Effector CD4-positive, alpha-beta T cell (primary cell): ENCODE results near the gene CALML6.
A peak's percentile ranks its signal among the peaks of the same experiment; 100 is the strongest.
"Not testable (repeated sequence)": the region's sequence is repeated elsewhere in the genome, so short reads cannot be mapped to it uniquely, and the experiment has no call there.

Source experiments
- DNase-seq: peaks from one replicate; pipeline ENCODE4 v3.0.0-alpha.2; 2020
- total RNA-seq: gene quantifications from one replicate; lab custom pipeline; 2026; lab: John Stamatoyannopoulos, UW

The CALML6 gene, protein sequence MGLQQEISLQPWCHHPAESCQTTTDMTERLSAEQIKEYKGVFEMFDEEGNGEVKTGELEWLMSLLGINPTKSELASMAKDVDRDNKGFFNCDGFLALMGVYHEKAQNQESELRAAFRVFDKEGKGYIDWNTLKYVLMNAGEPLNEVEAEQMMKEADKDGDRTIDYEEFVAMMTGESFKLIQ
- 0.94 reads per million for total RNA-seq

DNA sequence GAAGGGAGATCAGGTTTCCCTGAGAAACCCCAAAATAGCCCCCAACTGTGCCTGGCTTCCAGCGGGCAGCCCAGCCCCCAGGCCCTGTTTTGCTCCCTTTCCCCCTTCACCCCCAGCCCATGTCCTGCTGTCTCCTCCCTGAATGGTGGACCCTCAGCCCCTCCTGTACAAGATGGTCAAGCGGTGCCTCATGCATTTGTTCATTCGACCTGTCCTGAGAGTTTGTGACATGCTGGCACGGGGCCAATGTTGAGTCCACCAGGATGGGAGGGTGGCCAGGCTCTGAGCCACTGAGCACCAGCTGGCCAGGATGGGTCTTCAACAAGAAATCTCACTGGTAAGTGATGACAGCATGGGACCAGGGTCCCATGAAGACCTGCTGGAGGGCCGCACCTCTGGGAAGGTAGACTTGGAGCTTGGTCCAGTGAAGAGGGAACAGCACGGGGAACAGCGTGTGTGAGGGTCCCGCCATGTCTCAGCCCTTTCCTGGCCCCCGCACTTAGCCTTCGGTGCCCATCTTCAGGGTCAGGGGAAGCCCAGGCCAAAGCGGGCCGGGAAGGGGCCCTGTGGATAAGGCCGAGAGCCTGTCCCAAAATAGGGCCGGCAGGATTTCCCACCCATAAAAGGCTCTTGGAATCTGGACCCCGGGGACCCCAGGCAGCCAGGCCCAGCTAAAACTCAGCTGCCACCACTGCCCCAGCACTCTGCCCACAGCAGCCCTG, at the start of gene CALML6:
Gene CALML6 (plus strand): TSS at position 290 of the 722 bp plus-strand sequence. CDS start 21 bp downstream, at position 311.
- no peak for DNase-seq

DNA sequence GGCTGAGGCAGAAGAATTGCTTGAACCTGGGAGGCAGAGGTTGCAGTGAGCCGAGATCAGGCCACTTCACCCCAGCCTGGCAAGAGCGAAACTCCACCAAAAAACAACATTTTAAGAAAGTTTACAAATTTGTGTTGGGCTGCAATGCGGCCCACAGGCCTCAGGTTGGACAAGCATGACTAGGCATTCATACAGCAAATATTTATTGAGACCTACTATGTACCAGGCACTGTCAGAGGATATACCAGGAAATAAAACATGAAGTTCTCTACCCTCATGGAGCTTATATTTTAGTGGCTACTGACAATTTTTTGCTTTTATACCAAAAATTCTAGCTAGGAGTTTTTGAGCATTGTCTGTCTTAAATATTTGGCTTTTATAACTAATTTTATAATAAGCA, 47.9 kb upstream of the CALML6 start:
- DNase-seq = no peak

DNA sequence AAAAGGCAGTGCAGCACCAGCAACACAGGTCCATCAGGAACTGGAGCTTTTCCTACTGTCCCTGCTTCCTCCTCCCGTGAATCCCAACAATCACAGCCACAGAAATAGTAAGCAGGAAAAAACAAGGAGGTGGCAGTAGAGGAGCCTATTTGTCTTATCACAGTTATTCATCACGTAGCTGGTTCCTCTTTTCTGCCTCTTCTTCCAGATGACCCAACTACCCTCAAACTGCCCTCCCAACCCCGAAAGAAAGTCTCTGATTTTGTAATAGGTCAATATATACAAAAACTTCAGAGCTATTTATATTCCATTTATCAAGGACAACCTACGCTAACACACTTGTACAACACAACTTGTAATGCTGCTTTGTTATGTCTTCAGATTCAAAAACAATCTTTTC, 45.6 kb upstream of the CALML6 start:
- DNase-seq = no peak

DNA sequence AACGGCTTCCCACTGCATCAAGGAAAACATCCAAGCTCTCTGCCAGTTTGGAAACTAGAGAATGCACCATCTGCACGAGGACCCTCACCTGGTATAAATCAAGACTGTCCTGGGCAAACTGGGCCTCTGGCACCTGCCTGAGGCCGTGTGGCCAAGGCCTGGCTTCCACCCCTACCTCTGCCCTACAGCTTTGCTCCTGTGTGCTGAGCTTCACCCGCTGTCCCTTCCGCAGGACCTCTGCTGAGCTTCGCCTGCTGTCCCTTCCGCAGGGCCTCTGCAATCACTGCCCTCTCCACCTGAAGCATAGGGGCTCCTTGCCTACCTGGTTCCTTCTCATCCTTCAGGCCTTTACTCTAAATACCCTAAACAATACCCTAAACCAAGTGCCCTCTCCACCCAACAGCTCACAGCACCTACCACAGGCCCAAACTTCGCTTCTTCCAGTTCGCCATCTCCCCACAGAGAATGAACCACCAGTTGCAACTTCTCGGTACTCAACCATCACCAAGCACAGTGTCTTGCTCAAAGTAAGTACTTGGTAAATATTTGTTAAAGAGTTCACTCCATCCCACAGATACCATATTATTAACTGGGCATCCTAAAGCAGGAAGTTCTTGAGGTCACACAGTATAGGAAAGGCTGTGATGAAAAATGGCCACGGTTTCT, 42.6 kb upstream of the CALML6 start:
- DNase-seq = no peak

DNA sequence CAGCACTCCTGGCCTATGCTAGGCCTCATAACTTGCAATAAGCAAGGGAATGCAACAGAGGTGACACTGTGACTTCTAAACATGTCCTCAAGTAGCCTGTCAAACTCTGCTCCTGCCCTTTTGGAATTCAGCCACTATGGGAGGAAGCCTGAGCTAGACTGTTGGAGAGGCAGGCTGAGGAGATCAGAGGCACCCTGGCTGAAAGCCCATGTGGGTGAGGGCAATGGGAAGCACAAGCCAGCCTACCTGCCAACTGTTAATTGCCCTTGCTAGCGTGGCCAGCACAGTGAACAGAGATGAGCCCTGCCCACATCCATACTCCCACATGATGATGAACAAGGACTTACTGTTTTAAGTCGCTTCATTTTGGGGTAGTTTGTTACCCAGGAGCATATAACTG, 41.9 kb upstream of the CALML6 start:
- DNase-seq = no peak

DNA sequence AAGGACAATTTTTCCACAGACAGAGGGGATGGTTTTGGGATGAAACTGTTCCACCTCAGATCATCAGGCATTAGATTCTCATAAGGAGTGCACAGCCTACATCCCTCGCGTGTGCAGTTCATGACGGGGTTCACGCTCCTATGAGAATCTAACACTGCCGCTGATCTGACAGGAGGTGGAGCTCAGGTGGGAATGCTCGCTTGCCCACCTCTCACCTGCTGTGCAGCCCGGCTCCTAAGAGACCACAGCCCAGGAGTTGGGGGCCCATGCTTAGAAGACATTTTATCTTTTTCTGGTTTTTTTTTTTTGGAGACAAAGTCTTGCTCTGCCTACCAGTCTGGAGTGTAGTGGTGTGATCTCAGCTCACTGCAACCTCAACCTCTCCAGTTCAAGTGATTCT, 40.2 kb upstream of the CALML6 start:
- no peak for DNase-seq

DNA sequence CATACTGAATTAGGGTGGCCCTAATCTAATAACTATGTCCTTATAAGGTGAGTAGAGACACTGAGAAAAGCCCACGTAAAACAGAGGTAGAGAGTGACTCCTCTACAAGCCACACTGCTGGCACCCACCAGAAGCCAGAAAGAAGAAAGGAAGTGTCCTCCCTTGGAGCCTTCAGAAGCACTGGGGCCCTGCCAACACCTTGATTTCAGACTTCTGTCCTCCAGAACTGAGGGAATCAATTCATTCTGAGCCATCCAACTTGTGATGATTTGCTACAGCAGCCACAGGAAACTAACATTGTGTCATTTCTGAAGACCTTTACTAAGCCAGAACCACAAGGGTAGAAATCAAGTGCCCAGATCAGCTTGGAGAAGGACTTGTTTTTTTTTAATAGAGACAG, 39.1 kb upstream of the CALML6 start:
- no peak for DNase-seq

DNA sequence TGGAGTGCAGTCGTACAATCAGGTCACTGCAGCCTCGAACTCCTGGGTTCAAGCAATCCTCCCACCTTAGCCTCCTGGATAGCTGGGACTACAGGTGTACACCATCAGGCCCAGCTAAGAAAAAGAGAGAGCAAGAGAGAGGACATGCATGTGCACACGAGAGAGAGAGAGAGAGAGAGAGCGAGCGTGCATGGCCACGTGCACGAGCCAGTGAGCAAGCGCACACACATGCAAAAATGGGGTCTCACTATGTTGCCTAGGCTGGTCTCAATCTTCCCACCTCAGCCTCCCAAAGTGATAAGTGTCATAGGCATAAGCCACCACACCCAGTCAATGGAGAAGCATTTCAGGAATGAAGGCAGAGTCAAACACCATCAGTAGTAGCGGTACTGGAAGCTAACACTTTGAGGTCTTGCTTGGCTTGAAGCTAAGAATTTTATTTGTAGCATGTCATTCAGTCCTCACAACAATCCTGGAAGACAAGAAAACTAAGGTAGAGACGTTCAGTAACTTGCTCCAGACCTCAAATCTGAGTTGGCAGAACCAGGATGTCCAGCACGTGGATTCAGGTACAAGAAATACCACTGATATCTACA, 38.6 kb upstream of the CALML6 start:
- no peak for DNase-seq

DNA sequence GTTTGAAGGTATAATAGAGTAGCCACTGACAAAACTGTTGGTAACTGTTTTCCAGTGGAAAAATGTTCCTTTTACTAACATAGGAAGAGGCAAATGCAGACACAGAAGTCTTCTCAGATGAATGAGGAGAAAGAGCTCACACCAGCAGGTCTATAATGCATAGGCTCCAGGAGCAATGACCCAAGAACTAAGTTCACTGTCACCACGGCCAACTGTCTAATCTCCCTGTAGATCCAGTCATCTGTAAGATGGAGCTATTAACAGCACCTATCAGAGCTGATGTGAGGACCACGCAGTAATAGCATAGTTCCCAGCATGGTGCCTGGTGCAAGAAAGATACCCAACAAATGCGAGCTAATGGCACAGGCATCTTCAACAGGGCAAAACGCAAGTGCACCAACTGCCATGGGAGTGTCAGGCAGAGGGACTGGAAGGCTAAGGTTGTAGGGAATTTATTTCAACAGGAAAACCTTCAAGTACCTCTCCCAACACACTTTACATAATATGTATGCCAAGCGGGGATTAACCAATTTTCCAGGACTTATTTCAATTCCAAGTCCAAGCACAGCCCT, 37.1 kb upstream of the CALML6 start:
- no peak for DNase-seq

DNA sequence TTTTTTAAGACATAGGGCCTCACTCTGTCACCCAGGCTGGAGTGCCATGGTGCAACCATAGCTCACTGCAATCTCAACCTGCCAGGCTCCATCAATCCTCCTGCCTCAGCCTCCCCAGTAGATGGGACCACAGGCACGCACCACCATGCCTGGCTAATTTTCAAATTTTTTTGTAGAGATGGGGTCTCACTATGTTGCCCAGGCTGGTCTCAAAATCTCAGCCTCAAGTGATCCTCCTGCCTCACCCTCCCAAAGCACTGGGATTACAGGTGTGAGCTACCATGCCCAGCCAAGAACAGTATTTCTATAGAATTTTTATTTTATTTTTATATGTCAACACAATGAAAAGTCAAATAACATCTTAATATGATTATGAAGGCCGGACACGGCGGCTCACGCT, 35.1 kb upstream of the CALML6 start:
- DNase-seq = no peak

DNA sequence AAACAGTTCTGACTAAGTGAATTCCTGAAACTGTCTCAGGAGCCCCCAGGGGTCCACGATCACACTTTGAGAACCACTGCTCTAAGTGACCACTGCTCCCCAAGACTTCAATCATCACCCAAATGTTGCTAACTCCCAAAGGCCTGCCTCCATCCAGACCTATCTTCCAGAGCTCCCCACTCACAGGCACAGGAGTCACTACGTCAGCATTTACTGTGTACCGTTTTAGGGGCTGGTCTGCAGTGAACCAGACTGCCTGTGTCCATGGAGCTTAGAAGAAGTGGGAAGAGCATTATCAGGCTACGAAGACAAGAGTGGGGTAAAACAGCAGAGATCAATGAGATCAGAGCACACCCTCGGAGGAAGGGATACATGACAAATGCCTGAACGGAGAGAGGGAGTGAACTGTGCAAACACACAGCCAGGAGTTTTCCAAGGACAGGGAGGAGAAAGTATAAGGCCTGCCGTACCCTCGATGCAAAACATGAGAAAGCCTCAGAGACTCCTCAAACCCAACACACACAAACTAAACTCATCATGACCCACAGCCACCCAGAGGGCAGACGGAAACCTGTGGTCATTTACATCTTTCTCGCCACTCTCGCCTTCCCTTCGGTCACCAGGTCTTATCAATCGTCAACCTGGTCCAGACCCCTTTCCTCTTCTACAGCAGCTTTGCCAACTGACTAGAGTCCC, 34.3 kb upstream of the CALML6 start:
- DNase-seq = no peak

DNA sequence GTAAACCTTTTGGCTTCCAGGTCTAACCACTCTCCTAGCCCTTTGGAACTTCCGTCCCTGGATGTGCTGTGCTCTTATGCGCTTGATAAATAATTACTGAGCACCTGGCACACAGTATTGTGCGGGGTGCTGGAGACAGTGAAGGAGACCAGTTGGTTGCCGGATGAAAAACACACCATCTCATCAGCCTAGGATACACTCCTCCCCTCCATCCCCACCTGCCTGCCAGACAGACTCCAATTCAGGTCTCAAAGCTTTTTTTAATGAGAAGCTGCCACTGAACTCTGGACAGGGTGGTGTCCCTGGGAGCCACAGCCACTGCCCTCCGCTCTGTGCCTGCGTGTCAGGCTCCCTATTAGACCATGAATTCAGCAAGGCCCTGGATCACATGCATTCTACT, 33.3 kb upstream of the CALML6 start:
- no peak for DNase-seq

DNA sequence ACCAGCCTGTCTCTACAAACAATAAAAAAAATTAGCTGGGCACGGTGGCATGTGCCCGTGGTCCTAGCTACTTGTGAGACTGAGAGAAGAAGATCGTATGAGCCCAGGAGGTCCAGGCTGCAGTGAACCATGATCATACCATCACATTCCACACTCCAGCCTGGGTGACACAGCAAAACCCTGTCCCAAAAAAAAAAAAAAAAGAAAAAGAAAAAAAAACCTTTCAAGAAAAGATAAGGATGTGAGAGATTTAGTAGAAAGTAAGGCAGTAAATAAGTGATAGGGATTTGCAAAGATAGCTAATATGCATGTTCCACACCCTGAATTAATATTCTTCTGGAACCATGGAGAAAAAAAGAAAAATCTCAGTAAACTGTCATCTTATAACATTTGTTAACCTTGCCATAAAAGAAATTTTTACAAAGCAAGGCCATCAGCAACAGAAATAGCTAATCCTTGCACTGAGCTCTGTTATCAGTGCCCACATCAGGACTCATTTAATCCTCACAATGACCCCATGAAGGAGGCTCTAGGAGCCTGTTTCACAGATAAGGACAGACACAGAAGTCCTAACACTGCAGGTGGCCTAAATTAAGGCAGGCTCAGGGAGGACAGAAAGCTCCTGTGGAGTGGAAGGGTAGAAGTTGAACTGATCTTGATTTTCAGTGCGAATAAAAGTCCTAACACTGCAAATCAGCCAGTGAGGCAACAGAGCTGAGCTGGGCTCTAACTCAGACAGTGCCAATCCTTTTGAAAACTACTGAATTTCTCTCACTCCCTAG, 31.8 kb upstream of the CALML6 start:
- DNase-seq = no peak

DNA sequence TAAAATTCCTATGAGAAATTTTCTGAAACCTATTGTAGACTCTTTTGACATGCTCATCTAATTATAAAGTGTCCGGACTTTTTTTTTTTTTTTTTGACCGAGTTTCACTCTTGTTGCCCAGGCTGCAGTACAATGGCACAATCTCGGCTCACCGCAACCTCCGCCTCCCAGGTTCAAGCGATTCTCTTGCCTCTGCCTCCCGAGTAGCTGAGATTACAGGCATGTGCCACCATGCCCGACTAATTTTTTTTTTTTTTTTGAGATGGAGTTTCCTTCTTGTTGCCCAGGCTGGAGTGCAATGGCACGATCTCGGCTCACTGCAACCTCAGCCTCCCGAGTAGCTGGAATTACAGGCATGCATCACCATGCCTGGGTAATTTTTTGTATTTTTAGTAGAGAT, 31.2 kb upstream of the CALML6 start:
- DNase-seq = not testable (repeated sequence)

DNA sequence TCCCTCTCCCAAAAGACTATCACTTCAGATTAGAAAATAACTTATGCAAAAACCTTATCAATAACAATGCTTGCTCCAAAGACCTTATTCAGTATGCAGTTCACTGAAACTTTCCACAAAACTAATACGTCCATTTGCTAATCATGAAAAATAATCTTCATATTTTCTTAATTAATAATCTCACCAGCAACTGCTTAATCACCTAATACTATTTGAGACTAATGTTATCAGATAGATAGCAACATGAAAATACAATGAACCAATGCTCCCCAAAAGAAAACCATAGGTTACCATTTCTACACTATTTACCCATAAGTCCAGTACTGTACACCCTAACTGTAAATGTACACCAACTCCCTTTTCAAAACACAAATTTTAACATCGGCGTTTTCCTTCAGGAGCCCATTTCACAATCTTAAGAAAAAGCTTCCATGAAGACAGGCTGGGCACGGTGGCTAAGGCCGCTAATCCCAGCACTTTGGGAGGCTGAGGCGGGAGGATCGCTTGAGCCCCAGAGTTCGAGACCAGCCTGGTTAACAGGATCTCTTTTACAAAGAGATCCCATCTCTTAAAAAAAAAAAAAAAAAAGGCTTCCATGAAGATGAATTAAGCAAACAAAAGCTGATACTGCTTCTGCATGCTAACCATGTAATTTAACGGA, 25.8 kb upstream of the CALML6 start:
- DNase-seq = no peak

DNA sequence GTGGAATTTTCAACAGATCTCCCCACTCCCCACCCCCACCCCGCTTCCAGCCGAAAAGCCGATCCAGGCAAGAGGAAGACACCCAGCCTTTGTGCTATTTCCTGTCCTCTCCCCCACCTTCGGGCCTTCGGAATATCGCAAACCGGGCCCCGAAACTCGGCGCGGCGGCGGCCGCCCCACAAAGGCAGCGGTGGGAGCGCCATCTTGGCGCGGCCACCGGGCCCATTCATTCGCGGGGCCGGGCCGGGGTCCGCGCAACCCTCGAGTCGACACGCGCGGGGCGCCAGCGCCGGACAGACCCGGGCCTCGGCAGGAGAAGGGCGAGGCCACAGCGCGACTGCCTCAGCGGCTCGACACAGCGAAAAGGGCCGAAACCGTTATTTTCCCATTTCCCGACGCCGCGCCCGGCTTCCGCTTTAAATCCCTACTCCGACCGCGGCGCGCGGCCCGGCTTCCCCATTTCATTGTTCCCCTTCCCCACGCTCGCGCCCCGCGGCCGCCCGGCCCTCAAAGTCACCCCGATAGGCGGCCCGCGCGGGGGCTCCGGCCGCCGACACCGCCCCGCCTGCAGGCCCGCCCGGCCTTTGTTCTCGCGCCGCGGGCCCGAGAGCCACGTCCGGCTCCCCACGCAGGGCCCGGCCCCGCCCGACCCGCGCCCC, 25.1 kb upstream of the CALML6 start:
- peak; percentile 25 for DNase-seq

DNA sequence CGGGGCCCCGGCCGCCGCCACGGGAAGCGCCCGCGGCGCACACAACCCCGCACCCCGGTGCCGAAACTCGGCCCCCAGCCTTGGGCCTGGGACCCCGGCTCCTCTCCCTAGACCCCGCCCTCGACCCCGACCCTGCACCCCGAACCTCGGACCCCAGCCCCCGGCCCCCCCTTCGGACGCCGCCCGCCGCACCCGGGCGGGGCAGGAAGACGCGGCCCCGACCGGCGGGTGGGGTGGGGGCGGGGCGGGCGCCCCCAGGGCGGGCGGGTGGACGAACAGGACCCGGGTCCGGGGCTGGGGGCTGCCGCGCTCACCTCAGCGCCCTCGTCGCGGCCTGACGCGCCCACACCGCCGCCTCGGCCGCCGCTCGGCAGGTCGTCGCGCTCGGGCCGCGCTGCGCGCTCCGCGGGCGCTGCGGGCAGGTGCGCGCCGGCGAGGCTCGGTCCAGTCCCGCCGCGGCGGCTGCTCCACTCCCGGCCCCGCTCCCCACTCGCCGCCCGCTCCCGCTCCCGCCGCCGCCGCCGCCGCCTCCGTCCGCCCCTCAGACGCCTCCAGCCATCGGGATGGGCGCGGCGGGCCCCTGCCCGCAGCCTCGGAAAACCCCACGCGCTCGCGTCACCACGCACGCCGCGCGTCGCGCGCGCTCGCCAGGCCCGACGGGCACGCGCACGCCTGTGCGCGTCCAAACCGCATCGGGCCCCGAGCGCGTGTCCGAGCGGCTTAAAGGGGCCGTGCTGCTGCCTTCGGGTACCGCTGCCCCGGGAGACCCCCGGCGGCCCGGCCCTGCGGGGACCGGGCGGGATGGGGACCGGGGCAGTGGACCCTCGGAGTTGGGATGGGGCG, 24.3 kb upstream of the CALML6 start, which contains the start of gene GNB1:
Gene GNB1 (minus strand): TSS at position 582 of the 843 bp plus-strand sequence. CDS start 65,634 bp downstream, outside the sequence.
- peak; percentile 83 for DNase-seq

DNA sequence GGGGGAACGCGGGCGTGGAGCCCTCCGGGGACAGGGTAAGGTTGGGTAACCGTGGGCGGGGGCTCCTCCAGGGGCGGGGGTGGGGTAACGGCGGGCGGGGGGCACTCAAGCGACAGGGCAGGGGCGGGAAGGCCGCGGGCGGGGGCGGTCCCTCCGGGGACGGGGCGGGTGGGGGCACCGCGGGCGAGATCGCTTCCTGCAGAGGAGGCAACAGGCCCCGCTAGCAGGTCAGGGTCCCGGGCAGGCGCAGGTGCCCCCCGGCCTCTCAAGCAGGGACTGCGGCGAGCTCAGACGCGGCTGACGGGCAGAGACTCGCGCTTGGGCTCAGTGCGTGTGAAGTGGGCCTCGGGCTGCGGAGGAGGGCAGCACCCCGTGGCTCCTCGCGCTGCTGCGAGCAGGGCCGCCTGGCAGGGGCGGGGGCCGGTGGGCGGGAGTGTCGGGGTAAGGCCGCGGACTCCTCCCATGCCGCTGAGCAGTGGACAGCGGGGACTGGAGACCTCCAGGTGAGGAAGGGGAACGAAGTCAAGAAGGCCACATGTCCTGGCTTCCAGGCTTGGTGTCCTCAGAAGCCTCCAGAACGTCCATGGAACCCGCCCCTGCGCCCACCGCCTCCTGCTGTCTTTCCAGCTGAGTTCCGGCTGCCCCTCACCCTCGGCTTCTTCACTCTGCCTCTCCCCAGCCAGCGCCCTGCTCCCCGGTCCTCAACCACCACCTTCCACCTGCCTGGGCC, 23.5 kb upstream of the CALML6 start:
- peak; percentile 81 for DNase-seq
